Vagina (tissue), 2 donors: ENCODE data around the gene PCLAF.

Experiments used
- CTCF ChIP-seq, 3 experiments: fragments of 450-650 bp in 2 of 3; fragments of 200-600 bp in 1 of 3; sonication (generic) in 1 of 3; IDR thresholded peaks; one replicate each; pipeline ENCODE4 v1.5.1; 2017 to 2019; ENCODE audit warnings: antibody characterized with exemption in 3 of 3, mild to moderate bottlenecking in 2 of 3, moderate library complexity in 2 of 3
- POLR2A ChIP-seq, 2 donors: fragments of 450-650 bp; IDR thresholded peaks; one replicate each; pipeline ENCODE4 v1.6.1; 2017; ENCODE audit warnings: antibody characterized with exemption in 2 of 2, mild to moderate bottlenecking in 2 of 2, moderate library complexity in 2 of 2

GRCh38 chr15:64341961-64342360, 39.3 kb downstream of the PCLAF start:
- no peak for TF ChIP-seq CTCF (IDR thresholded peaks at IDR 0.05)
- TF ChIP-seq POLR2A (IDR thresholded peaks at IDR 0.05) = no peak
